ENCODE data around the gene CNTNAP5. TPM values are rescaled to one million over a fixed set of nuclear protein-coding genes. Genes with fewer than 3 reads are reported as not detected.

CNTNAP5 gene
- total RNA-seq, 2 donors from 2014 or later: not detected

GRCh38 chr2:124563426-124563825, 538.3 kb downstream of the CNTNAP5 start:
- no peak for DNase-seq (ENCODE audit: low spot score)
- intact Hi-C loops (cut with DNase I): no loop called here

- intact Hi-C loops (cut with DNase I): no loop called here
- no peak for DNase-seq (ENCODE audit: low spot score)
Observed at GRCh38 chr2:124566518-124566970, 541.5 kb downstream of the CNTNAP5 start.

GRCh38 chr2:124570872-124571271, 545.8 kb downstream of the CNTNAP5 start:
- intact Hi-C loops (cut with DNase I): no loop called here

GRCh38 chr2:124571836-124572235, 546.7 kb downstream of the CNTNAP5 start:
- intact Hi-C loops (cut with DNase I): no loop called here
- no peak for DNase-seq (ENCODE audit: low spot score)

More at GRCh38 chr2:124570872-124571271, 545.8 kb downstream of the CNTNAP5 start:
- DNase-seq (ENCODE audit: low spot score): no peak

- intact Hi-C loops (cut with DNase I): no loop called here
- DNase-seq (ENCODE audit: low spot score): no peak
Observed at GRCh38 chr2:124572934-124573634, 548.0 kb downstream of the CNTNAP5 start.

GRCh38 chr2:124575497-124575896, 550.4 kb downstream of the CNTNAP5 start:
- intact Hi-C loops (cut with DNase I): no loop called here

GRCh38 chr2:124580263-124580662, 555.2 kb downstream of the CNTNAP5 start:
- no peak for DNase-seq (ENCODE audit: low spot score)
- intact Hi-C loops (cut with DNase I): no loop called here

More at GRCh38 chr2:124575497-124575896, 550.4 kb downstream of the CNTNAP5 start:
- DNase-seq (ENCODE audit: low spot score): no peak

- intact Hi-C loops (cut with DNase I): no loop called here
- no peak for DNase-seq (ENCODE audit: low spot score)
Observed at GRCh38 chr2:124582387-124582786, 557.3 kb downstream of the CNTNAP5 start.

- intact Hi-C loops (cut with DNase I): no loop called here
Observed at GRCh38 chr2:124584615-124585014, 559.5 kb downstream of the CNTNAP5 start.

GRCh38 chr2:124585277-124585676, 560.2 kb downstream of the CNTNAP5 start:
- intact Hi-C loops (cut with DNase I): no loop called here
- DNase-seq (ENCODE audit: low spot score): no peak

More at GRCh38 chr2:124584615-124585014, 559.5 kb downstream of the CNTNAP5 start:
- DNase-seq (ENCODE audit: low spot score): no peak

- no peak for DNase-seq (ENCODE audit: low spot score)
- intact Hi-C loops (cut with DNase I): no loop called here
Observed at GRCh38 chr2:124586210-124586609, 561.1 kb downstream of the CNTNAP5 start.

GRCh38 chr2:124586835-124587234, 561.7 kb downstream of the CNTNAP5 start:
- no peak for DNase-seq (ENCODE audit: low spot score)
- intact Hi-C loops (cut with DNase I): no loop called here

- intact Hi-C loops (cut with DNase I): no loop called here
- no peak for DNase-seq (ENCODE audit: low spot score)
Observed at GRCh38 chr2:124589971-124590370, 564.9 kb downstream of the CNTNAP5 start.

GRCh38 chr2:124602759-124603158, 577.7 kb downstream of the CNTNAP5 start:
- intact Hi-C loops (cut with DNase I): no loop called here
- no peak for DNase-seq (ENCODE audit: low spot score)

GRCh38 chr2:124604940-124605339, 579.9 kb downstream of the CNTNAP5 start:
- no peak for DNase-seq (ENCODE audit: low spot score)
- intact Hi-C loops (cut with DNase I): no loop called here

- DNase-seq (ENCODE audit: low spot score): no peak
- intact Hi-C loops (cut with DNase I): no loop called here
Observed at GRCh38 chr2:124607679-124608078, 582.6 kb downstream of the CNTNAP5 start.

GRCh38 chr2:124609667-124610066, 584.6 kb downstream of the CNTNAP5 start:
- intact Hi-C loops (cut with DNase I): no loop called here
- no peak for DNase-seq (ENCODE audit: low spot score)

GRCh38 chr2:124610141-124610540, 585.1 kb downstream of the CNTNAP5 start:
- intact Hi-C loops (cut with DNase I): no loop called here
- no peak for DNase-seq (ENCODE audit: low spot score)

- no peak for DNase-seq (ENCODE audit: low spot score)
- intact Hi-C loops (cut with DNase I): no loop called here
Observed at GRCh38 chr2:124610866-124611265, 585.8 kb downstream of the CNTNAP5 start.

- DNase-seq (ENCODE audit: low spot score): no peak
- intact Hi-C loops (cut with DNase I): no loop called here
Observed at GRCh38 chr2:124623560-124623959, 598.5 kb downstream of the CNTNAP5 start.

- DNase-seq (ENCODE audit: low spot score): no peak
- intact Hi-C loops (cut with DNase I): no loop called here
Observed at GRCh38 chr2:124625561-124625960, 600.5 kb downstream of the CNTNAP5 start.
